GM21786 (cell line): ENCODE measurements around the gene MDC1.
A peak's percentile ranks its signal among the peaks of the same experiment; 100 is the strongest.
"Not testable (repeated sequence)": the region's sequence is repeated elsewhere in the genome, so short reads cannot be mapped to it uniquely, and the experiment has no call there.

Experiments
- ATAC-seq: cut with Tn5 transposase; IDR thresholded peaks from one replicate; pipeline ENCODE4 v1.9.1; 2021; ENCODE audit not compliant: unreplicated experiment

Gene MDC1

DNA sequence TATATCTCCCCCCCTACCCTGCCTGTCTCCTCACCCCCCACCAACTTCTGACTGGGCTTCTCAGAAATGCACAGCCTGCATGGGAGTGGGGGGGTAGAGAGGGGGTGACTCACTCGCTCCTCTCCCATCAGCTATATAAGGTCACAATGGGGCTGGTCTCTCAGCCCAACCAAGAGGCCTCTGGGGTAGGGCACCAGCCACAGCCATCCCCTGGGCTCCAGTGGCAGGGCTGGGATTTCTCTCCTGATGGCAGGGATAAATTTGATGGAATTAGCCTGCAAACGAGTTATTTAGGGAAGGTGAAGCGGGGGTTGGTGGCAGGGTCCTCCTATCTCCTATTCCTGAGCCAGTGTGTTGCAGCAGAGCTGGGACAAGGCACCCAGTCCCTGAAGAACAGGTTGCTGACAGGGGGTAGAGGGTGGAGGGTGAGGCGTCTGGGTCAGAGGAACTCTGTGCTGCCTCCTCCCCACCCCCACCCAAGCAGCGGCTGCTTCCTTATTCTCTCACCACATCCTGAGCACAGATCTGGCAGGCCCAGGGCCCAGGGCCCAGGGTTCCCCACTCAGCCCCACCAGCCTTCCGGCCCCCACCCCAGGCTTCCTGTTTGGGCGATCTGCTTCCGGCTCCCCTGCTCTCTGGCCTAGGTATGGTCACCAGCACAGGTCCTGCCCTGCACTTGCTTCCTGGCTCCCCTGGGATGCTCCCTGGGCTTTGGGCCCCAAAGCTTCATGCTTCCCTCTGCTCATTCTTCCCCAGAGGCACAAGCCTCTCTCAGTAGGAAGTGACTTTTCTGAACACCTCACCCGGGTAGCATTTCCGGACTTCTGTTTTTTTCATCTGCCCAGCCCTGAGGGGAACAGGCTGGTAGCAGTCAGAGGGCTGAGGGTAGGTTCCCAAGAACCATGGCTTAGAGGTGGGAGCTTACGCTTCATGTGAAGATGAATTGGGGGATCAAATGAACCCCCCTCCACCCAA is 34.7 kb downstream of the MDC1 start:
- peak; percentile 44 for ATAC-seq

DNA sequence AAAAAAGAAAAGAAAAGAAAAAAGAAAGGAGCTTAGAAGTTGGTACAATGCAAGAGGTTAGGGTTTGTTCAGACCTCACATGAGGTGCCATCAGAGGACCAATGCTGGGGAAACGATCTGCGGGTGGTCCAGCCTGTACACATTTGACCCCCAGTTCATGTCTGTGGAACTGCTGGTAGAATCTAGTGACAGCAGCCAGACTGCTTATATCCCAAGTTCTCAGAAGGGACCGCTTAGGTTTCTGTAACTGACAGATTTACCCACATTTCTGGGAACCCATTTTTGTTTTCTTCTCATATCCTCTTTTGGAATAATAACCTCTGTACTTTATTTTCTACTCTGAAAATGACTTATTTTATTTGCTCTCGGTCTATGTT is 35.3 kb downstream of the MDC1 start:
- no peak for ATAC-seq

DNA sequence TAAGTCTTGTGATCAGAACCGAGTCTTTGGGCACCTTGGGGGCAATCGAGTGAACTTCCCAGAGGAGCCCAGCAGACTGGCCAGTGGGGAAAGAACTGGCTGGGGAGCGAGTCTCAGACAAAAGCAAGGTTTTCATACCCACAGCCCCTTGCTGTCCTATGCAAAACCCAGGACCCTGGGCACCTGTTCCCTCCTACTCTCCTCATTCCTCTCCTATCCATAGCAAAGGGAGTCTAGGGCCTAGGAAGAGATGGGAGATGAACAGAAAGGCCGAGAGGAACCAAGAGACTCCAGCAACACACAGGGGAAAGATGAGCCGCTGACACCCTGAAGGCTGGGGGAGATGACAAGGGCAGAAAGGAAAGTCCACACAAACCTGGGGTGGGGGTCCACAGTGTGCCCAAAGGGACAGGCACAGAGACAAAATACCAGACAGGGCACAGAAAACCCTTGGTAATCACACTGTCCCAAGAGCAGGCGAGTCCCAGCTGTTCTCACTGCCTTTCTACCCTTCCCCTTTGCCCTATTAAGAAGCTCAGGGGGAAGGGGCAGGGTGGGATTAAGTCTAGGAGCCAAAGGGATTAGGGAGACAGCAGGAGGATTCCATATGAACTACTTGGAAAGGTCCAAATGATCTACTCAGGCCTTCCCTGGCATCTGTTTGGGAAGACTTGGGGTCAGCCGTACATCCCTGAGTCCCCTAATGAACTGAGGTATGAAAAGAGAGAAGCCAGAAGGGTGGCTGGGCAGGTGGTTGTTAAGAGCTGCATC is 37.1 kb downstream of the MDC1 start:
- ATAC-seq, result no peak

DNA sequence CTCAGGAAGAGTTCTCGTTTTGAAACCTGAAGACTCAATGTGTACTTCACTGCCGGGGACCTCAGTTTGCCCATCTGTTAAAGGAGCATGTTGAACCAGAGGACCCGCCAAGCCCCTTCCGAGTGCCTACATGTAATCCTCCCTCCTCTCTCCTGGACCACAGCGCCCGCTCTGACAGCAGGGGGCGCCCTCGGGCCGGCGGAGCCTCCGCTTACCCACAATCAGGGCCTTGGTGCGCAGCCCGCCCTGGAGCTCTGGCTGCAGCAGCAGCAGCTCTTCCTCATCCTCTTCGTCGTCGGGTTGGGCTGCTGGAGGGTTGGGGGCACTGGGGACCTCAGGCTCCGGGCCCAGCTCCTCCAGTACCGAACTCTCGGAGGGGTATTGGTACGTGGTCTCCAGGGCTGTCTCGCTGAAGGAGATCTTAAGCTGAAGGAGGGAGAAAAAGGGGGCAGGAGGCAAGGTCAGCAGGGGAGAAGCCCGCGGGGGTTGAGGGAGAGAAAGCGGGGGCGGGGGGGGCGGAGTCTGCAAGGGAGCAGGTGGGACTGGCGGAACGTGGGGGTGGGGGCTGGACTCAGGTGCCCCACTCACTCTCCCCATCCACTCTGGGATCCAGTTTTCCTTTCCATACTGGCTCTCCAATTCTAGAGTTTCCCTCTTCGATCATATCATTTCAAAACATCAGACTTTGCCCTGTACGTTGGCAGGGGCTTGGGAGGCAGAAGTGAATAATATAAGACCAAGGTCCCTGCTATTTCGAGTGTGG is 37.9 kb downstream of the MDC1 start:
- no peak for ATAC-seq

DNA sequence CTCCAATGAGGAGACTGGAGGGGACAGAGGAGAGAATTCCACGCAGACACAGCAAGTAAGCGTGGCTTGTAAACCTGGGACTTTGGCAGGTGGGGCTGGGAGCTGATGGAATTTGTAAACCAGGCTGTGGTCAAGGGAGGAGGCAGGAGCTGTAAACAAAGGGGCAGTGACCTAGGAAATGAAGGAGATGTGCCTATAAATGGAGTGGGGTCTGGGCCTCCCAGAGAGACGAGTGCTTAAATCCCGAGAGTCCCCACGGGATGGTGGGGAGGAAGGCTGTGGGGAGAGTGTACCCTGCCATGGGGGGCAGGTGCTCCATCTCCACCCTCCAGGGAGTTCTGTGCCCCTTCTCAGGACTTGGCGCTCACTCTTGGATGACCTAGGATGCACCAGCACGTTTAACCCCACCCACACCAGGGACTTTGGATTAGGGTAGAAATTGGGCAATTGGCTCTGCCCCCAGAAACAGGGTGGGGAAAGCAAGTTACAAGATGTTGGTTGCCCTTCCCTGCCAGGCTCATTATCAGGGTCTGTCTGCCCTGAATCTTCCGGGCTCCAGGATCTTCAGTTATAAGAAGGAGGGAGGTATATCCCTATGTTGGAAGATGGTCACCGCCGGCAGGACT is 40.3 kb downstream of the MDC1 start:
- ATAC-seq, result no peak

DNA sequence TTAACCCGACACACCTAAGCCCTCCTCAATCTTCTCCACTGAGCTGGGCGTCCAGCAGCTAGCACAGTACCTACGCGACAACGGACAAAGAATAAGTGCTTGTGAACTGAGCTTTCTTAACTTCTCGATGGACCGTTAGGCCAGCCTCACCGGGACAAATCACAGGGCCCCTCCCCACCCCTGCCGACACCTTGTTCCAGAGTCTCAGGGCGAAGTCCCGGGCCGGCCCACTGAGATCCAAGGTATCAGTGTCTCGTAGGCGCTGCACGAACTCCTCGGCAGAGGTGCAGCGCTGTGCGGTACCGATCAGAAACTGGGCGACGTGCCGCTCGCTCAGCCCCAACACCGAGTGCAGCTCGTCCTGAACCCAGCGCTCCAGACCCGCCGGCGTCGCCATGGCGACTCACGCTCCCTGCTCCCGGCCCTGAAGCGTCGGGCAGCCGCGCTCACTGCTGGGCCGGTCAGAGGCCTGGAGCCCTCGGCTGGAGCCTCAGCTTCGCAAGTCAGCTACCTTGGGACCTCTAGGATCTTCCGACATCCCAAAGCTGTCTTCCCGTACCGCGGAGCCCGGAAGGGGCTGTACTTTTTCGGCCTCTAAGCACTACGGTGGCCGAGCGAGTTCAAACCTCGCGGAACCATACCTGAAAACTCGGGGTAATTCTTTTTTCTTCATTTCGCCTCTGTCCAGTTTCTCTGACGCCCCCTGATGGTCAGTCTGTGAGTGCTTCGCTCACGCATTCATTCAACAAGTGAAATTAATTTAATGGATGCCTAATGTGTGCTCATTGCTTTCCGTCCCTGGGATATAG is 44.4 kb downstream of the MDC1 start, which contains the start of gene DHX16:
Gene DHX16, minus strand, starts transcription at position 562 of the 809 bp plus-strand sequence. Its CDS starts 165 bp downstream, at position 397.
- peak; percentile 80 for ATAC-seq

DNA sequence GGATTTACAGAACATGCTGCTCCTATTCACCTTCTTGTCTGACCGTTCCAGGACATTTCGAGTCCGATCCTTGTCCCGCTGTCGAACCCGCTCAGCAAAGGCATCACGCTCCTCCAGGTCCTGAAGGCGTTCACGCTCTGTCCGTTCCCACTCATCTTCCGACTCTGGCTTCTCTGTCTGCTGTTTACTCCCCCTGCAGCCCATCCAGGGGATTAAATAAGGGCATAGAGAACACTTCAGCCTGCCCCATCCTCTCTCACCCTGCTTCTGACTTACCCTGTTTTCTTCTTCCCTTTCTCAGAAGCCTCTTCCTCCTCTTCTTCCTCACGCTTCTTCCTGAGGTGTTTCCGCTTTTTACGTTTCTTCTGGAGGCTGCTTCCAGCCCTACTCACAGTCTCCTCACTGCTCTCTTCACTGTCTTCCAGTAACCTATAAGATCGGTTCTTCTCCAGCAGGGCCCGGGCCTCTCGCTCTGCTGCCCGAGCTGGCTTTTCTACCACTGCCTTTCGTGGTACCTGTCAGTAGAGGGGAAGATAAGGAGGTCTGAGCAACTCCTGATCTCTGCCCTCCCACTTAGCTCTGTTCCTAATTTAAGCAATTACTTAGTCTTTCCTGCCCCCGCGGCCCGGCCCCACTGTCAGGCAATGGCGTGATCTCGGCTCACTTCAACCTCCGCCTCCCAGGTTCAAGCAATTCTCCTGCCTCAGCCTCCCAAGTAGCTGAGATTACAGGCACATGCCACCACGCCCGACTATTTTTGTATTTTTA is 46.1 kb downstream of the MDC1 start:
- no peak for ATAC-seq

DNA sequence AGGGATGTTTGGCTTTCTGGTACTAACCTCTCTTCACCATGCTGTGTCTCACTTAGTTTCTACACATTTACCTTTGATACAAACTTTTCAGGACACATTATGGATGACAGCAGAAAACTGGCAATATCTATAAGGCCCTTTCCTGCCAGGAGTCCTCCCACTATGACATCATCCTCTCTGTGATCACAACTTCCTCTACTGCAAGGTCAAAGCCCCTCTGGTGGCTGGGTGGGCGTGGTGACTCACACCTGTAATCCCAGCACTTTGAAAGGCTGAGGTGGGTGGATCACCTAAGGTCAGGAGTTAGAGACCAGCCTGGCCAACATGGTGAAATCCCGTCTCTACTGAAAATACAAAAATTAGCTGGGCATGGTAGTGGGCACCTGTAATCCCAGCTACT is 50.8 kb downstream of the MDC1 start:
- not testable (repeated sequence) for ATAC-seq

DNA sequence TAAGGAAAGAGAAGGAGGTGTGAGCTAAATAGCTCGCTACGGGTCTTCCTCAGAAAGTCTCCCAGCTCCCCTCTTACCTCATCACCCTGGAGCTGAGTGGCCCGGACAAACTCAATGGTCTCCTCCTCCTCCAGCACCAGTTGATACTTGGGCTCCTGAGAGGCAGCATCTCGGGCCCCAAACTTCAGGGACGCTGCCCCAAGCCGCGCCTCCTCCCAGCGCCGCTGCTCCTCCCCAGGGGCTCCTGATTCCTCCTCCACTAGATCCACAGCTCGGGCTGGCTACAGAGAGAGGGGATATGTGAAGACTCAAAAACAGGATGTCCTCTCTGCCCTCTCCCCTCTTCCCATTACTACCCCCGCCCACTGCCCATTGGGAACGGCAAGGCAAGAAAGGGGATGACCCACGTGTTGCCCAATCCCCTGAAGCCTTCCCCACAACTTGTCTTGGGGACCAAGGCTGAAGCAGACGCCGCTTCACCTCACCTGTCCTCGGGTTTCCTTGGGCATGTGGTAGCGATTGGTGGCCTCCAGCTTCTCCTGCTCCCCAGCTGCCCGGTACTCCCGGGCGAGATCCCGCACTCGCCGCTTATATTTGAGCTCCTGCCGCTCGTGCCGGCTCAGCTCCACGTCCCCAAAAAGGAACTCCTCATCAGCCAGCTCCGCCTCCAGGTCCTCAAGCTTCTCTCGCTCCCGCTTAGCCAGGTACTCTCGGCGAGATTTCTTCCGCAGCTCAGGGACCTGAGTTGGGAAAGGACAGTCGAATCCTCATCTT is 51.9 kb downstream of the MDC1 start:
- ATAC-seq, result no peak

DNA sequence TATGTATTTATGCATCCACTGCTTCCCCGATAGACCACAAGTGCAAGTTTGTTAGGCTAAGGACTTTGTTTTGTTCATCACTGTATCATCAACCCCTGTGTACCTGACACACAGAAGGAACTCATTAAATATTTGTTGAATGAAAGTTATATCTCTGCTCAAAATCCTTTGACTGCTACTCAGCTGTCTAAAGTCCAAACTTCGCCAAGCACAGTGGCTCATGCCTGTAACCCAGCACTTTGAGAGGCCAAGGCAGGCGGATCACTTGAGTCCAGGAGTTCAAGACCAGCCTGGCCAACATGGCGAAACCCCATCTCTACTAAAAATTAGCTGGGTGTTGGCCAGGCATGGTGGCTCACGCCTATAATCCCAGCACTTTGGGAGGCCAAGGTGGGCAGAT is 59.2 kb downstream of the MDC1 start:
- ATAC-seq, result not testable (repeated sequence)

DNA sequence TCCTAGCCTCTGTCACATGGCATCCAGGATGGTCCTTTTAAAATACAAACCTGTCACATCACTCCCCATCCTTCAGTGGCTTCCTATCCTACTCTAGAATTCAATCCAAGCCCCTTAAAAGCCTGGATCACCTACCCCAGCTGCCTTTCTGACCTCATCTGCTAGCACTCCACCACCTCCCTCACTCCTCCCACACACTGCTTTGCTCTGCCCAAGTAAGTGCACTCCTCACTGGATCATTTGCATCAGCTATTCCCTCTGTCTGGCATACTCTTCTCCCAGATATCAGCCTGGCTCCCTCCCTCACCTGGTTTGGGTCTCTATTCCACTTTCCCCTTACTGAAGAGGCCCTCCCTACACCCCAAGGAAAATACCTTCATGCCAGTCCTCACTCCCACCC is 59.6 kb downstream of the MDC1 start:
- ATAC-seq, result no peak

DNA sequence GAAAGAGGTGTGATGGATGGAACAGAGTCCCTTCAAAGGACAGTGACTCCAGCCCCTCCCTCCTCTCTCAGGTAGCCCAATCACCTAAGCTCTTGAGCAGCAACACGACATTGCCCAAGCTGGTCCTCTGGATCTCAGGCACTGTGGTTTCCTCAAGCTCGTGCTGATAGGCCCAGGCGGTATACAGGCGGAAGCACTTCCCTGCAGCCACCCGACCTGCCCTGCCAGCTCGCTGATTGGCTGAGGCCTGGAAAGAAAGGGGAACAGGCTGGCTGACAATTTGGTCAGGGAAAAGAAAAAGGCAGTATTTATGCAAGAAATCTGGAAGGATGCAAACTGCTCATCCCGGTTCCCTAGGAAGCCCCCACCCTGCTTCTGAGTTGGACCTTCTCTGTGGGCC is 60.6 kb downstream of the MDC1 start:
- ATAC-seq, result no peak

DNA sequence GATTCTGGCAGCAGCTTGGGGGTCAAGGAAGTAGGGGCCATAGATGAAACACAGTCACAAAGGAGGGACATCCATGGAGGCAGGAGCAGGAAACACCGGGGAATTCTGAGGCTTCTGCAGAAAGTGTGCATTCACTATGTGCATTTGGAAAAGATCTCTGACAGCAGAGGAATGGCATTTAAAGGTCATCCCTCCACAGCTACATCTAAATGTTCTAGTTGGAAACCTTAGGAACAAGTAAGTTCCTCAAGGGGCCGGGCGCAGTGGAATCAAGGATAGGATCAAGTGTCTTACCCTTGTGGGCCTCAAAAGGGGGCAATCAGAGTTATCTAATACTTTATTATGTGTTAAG is 61.4 kb downstream of the MDC1 start:
- no peak for ATAC-seq

DNA sequence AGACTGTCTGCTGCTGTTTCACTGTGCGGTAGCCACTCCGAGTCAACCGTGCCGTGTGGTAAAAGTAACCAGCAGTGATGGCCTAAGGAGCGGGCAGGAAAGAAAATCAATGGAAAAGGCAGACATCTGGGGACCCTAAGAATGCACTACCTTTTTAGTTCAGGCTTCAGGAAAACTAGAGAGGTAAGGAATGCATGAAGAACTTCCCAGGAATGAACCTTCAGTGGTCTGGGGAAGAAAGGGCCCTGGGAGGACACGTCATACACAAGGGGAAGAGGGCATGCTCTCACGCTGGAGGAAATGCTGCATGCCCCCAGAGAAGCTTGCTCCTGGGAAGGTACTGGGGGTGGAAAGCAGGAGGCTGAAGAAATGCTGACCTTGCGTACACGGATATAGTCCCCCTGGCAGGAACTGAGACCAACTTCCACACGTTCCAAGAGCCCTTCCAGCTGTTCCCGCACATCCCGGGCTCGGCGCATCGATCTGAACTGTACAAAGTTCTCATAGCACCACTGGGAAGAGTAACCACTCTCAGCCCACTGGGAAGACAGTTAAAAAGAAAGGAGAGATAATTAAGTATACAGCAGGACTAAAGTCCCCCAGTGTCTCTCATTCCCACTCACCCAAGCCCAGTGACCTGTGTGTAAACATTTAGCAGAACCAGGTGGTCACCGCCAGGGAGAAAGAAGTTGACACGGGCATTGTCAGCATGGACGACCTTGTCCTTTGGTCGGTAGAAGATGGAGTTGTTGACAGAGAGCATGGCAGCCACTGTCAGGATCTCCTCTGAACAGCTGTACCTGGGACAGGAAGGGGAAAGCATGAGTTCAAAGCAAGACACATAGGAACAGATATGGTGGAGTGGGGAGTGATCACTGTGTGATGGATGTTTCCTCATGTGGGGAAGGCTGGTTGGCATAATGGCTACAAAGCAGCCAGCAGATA is 62.0 kb downstream of the MDC1 start:
- ATAC-seq, result no peak

DNA sequence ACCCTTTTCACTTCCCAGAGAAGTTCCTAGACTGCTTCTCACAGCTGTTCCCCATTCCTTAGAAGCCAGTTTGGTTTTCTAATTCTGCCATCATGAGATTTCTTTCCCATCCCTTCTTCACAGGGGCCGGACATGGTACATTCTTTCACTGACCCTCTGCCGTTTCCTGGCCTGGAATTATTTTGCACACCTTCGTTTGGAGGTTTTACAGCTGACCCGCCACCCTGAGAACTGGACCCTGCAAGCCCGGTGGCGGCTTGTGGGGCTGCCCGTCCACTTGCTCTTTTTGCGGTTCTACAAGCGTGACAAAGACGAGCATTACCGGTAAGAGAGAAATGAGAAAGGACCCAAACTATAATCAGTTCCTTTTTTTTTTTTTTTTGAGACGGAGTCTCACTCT is 65.9 kb downstream of the MDC1 start:
- ATAC-seq, result no peak
